GM19043 (cell line): ENCODE data around the gene C1QTNF6.
"Not testable (repeated sequence)": the region's sequence is repeated elsewhere in the genome, so short reads cannot be mapped to it uniquely, and the experiment has no call there.

Experiments used
- ATAC-seq: cut with Tn5 transposase; IDR thresholded peaks from one replicate; pipeline ENCODE4 v1.9.1; 2021; ENCODE audit warnings: low read depth; ENCODE audit not compliant: unreplicated experiment

Gene C1QTNF6

DNA sequence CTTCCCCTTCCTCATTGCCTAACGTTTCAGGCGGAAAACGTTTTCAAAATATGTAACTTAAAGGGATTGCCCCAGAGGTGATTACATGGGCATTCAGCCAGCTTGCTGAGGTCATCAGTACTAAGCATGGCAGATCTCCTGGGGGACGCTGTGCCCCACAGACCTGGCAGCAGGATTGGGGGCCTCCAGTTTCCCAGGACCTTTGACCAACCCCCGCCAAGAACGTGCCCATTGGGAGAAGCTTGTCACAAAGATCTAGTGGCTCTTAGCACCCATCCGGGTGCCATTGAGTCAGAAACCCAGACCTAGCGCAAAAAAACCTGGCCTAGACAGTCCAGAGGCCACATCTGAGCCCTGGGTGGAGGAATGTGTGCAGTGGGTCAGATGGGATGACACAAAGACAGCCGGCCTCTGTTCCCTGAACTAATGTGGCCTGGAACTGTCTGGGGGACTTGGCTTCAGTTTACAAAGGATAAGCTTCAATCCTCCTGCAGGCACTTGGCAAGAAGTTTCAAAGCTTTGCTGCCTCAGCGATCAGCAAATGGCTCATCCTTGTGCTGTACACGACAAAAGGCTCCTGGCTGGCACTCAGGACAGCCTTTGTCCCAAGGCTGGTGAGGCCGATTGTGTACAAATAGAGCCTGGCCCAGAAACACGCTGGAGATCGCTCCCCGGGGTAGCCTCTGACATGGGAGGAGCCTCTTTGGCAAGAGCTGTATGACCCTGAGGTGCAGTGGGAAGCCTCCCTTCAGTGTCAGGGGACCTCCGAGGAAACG lies 9.5 kb downstream of the C1QTNF6 start:
- ATAC-seq, result no peak

- ATAC-seq, result no peak
Measured at GRCh38 chr22:37177755-37178154, 10.3 kb downstream of the C1QTNF6 start.

GRCh38 chr22:37177221-37177620 lies 10.8 kb downstream of the C1QTNF6 start:
- ATAC-seq, result no peak

DNA sequence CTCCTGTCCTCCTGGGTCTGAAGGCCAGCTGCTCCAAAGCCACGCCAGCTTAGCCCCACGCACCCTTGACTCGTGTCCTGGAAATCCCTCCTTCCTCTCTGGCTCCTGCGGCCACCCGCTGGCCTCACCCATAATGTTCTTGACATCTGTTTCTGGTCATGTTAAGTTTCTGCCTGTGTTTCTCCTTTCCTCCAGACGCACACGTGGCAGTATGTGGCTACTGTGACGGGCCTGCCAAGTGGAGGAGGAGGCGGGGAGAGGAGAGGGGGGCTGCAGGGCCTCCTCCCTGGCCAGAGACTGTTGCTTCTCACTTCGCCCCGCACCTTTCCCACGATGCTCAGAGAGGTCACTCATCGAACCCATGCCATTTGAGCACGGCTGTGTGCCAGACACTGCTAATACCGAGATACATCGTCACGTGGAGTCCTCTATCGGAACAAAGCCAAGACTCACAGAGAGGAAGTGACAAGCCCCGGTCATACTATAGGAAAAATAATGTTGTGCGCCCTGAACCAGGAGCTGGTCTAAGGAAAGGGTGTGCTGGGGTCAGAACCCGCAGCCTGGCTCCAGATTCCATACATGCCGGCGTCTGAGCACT lies 11.5 kb downstream of the C1QTNF6 start:
- no peak for ATAC-seq

- ATAC-seq, result no peak
Measured at GRCh38 chr22:37175414-37176281, 12.4 kb downstream of the C1QTNF6 start.

- ATAC-seq, result no peak
Measured at GRCh38 chr22:37174964-37175363, 13.1 kb downstream of the C1QTNF6 start.

- ATAC-seq, result no peak
Measured at GRCh38 chr22:37173709-37174108, 14.3 kb downstream of the C1QTNF6 start.

DNA sequence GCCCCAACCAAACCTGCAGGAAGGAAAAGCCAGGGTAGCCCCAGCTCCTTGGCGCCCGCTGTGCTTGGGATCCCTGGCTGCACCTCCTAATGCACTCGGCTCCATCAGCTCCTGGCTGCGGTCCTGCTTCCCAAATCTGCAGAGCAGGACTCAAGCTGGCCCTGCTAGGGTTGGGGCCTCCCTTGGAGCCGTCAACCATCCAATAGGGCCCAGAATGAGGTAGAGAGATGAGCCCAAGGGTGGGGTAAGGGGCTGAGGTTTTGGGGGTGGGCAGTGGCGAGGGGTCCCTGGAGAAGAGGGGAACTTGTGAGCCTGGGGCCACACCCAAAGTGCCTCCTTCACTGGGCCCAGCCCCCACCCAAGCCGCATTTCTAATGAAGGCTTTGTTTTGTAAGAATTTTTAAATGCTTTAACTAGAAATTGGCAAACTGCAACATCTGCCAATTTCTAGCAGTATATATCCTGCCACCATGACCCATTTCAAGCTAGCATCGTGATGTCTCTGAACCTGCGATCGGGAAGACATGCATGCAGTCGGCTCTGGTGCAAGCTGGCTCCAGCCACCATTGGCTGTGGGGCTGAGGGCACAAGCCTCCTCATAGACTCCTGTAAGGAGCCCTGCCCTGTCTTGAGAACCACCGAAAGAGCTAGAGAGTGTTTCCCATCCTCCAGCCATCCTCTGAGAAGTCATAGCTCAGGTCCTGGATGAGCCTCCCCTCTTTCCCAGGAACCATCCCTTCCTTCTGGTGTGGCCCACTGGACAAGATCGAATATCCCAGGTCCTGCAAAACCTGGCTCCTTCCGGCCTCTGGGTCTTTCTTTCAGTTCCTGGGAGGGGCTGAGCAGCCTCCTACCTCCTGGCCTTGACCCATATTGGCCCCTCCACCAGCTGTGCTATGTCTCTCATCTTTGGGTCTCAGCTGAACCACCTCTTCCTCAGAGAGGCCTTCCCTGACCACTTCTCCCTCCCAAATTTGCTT lies 15.5 kb downstream of the C1QTNF6 start:
- ATAC-seq, result no peak

GRCh38 chr22:37171662-37172061 lies 16.4 kb downstream of the C1QTNF6 start:
- no peak for ATAC-seq

DNA sequence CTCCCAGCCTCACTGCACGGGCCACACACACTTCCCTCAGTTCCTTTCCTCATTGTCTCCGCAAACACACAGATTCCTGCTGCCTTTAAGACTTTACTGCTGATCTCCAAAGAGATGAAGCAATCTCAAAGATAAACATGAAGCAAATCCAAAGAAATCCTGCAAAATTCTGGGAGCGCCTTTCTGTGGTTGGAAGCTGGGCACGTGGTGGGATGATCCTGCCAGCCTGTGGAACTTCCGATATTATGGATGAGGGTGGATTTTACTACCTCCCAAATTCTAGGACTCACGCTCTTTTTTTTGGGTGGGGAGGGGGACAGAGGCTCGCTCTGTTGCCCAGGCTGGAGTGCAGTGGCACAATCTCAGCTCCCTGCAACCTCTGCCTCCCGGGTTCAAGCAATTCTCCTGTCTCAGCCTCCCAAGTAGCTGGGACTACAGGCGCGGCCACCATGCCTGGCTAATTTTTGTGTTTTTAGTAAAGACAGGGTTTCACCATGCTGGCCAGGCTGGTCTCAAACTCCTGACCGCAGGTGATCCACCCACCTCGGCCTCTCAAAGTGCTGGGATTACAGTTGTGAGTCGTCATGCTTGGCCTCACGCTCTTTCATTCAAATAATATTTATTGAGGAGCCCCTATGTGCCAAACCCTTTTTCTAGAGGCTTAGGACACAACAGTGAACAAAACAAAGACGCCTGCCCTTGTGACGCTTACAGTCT lies 17.2 kb downstream of the C1QTNF6 start:
- ATAC-seq, result not testable (repeated sequence)

DNA sequence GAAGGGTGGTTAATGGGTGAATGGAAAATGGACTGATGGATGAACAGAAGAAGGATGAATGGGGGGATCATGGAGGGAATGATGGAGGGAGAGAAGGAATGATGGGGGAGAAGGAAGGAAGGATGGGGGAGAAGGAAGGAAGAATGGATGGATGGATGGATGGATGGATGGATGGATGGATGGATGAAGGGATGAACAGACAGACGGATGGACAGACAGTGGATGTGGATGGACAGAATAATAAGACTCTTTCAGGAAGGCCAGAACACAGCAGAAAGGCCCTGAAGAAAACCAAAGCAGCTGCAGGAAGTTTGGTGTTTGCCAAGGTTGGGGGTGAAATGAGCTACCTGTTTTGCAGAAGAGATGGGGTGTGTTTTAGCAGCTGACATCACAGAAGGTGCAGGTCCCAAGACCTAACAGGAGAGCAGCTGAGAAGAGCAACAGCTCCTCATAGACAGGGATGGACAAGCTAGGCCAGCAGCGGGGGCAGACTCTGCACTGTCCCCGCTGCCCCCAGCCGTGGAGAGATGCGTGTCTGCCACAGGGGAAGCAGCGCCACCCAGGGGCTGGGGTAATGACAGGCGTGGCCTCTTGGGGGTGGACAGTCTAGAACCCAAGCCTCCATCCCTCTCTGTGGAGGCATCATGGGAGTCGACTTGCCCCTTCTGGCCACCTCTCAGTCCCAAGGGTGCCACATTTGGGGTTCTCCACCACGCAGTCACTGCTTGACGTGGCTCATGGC lies 17.9 kb downstream of the C1QTNF6 start:
- ATAC-seq, result no peak

- no peak for ATAC-seq
Measured at GRCh38 chr22:37169406-37169805, 18.6 kb downstream of the C1QTNF6 start.

DNA sequence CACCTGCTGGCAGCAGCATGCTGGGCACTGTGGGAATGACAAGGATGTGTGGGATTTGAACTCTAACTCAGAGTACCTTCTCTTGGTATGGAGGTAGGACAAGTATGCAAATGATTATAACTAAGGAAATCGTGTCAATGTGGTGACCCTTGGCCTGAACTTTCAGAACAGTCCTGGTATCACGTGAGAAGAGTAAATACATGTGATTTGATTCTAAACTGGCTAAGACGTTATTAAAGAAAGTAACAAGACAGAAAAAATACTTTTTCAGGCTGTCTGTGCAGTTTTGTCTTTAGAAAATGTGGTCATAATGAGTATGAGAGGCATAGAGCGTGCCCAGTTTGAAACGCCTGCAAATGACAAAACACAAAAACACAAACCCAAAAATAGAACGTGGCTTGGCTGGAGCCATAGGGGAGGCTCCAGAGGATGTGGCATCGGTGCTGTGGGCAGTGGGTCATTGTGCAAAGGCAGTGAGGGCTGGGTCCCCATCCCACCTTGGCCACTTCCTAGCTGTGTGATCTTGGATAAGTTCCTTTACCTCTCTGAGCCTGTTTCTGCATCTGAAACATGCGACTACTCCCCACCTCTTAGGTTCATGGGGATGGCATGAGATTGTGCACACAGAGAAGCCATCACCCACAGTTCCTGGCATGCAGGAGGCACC lies 19.9 kb downstream of the C1QTNF6 start:
- ATAC-seq, result no peak

GRCh38 chr22:37167176-37167980 lies 20.7 kb downstream of the C1QTNF6 start:
- ATAC-seq, result no peak

DNA sequence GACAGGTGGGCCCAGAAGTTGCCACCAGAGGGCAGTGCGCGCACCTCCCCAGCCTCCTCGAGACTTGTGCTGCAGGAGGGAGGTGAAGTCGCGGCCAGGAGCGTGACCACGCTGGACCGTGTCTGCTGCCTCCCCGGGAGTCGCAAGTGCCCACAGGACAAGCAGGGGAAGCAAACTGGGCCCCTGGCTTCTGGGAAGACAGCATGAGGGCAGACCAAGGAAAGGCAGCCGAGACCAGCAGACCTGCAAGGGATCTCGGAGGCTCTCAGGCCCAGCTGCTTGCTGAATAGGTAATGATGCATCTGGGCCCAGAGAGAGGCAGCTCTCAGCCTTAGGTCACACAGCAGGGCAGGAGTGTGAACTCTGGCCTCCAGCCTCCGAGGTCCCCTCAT lies 21.4 kb downstream of the C1QTNF6 start:
- ATAC-seq, result no peak

DNA sequence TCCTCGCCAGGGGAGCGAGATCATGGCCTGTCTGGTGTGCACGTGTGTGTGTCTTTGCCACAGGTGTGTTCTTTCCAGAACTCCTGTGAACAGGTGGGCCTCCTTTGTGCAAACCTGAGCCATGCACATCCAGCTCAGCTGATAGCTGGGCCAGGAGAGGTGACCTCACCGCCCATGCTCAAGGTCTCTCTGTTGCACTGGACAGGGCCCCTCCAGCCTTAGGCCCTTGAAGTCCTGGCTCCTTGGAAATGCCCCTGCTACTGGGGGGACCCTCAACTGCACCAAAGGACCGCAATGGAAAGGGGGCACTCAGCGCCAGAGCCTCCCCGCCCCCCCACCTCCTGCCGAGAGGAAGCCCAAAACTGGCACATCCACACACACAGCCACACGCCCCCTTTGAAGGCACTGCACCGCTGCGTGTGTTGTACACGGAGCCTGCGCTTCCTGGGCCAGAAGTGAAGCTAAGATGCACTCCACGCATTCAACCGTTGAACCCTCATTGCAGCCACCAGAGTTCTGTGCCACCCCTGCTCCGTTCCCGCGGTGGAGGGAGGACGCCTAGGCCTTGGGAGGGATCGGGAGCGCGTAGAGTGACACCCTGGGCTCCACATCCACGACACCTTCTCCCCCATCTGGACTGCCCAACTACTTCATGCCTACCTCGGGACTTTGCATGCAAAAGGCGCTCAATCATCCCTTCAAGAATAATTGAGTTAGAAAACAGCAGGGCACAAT lies 21.9 kb downstream of the C1QTNF6 start:
- no peak for ATAC-seq

- no peak for ATAC-seq
Measured at GRCh38 chr22:37165066-37165465, 23.0 kb downstream of the C1QTNF6 start.
